ENCODE data around the gene PPP1R12C. TPM values are rescaled to one million over a fixed set of nuclear protein-coding genes. Genes with fewer than 3 reads are reported as not detected.
"Not testable (repeated sequence)": the region's sequence is repeated elsewhere in the genome, so short reads cannot be mapped to it uniquely, and the experiment has no call there.

The PPP1R12C gene
- total RNA-seq, result 16.7 TPM

DNA sequence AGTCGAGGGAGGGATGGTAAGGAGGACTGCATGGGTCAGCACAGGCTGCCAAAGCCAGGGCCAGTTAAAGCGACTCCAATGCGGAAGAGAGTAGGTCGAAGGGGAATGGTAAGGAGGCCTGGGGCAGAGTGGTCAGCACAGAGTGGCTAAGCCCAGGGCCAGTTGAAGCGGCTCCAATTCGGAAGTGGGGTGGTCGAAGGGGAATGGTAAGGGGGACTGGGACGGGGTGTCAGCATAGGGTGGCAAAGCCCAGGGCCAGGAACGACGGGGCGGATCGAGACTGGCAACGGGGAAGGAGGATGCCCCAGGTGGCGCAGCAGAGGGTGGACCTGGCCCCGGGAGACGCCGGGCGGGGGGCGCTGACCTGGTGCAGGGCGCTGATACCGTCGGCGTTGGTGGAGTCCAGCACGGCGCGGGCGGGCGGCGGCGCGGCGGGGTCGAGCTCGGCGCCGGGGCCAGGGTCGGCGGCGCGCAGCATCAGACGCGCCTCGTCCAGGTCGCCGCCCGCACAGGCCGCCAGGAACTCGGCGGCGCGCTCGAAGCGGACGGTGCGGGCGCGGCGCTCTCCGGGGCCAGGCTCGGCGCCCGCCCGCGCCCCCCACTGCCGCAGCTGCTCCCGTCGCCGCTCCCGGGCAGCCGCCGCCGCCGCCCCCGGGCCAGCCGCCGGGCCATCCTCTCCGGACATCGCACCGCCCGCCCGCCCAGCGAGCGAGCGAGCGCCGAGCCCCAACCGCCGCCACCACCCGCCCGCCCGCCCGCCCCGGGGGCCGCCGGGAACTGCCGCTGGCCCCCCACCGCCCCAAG lies at the start of gene PPP1R12C:
Gene PPP1R12C, minus strand, starts transcription at position 779 of the 804 bp plus-strand sequence. Its CDS starts 94 bp downstream, at position 685.
- FAIRE-seq, result no peak
- no peak for DNase-seq (ENCODE audit: low spot score in 2 of 2)

DNA sequence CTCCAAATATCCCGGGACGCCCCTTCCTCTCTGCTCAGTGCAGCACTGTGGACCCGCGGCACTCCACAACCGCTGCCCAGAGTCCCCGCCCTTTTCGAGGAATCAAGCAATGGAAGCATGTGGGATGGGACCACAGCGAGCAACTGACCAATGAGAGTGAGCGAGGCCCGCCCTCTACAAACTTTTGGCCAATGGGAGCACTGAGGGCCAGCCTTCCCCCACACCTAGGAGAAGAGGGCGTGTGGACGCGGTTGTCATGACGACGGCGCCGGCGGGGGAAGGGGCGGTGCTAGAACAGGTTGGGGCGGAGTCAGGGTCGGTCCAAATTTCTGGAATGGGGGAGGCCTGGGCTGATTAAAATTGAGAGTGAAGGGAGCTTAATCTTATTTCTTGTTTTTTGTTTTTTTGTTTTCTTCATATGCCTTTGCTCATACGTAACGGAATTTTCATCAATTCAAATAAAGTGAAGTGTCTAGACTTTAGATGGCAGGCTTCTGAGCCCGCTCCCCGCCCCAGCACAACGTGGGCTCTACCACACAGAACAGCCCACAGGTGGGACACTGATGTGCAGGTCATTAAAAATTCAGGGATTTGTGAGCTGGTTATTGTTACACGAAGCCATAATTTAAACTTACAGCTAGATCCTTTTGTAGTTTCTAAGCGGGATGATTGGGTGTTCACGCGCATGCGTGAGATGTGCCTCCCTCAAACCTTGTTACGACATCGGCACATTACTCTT lies 49.3 kb upstream of the PPP1R12C start, which contains the start of gene DNAAF3:
Gene DNAAF3, minus strand, starts transcription at position 84 of the 739 bp plus-strand sequence. CDS start 200 bp downstream, outside the sequence.
- no peak for FAIRE-seq
- DNase-seq (ENCODE audit: low spot score in 2 of 2), result peak; percentile 95 to 98

DNA sequence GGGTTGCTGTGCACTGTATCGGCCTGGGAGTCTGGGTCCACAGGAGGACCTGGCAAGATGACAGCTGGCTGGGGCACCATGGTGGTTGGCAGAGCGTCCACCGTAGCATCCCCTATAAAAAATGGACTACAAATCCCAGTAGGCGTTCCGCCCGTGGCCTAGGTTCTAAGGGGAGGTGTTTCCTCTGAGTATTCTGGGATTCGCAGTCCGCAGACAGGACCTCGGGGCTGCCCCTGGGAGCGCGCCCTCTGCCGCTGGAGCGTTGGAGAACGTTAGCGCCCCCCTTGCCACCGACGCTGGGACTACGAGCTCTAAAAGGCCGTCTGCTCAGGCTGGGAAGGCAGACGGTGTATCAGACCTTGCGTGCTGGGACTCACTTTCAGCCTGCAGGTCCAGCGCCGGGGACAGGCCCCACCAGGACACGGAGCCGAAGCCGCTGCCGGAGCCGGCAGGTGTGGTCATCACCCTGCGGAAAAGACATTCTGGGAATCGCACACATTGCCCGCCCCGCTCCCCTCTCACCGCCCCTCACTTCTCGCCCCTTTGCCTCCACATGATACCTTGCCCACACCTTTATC lies 48.6 kb upstream of the PPP1R12C start:
- no peak for FAIRE-seq
- DNase-seq (ENCODE audit: low spot score in 2 of 2), result peak; percentile 54 to 74

DNA sequence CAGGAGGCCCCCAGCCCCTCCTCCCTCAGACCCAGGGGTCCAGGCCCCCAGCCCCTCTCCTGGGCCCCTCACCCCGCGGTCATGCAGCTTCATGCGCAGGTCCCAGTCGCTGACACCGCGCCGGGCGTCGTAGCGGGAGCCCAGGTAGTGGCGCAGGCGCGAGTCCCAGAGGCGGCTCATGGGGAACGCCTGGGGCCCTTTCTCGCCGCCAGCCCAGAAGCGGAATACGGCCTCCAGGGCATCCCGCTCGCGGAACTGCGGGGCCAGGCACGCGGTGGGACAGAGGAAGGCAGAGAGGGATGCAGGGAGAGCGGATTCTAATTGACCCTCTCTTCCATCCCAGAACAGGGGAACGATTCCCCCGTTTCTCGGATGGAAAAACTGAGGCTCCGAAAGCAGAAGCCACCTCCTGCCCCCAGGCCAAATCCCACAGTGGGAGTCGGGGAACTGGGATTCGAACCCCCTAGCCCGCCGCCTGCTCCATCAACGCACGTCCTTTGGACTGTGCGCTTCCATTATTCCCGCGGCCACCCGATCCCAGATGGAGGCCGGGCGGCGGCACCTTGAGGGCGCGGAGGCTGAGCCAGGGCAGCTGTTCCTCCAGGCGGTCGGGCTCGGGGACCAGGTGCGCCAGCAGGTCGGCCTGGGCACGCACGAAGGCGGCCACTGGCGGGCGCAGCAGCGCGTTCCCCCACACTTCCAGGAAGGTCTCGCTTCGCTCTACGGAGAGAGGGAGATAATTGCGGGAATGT lies 44.3 kb upstream of the PPP1R12C start:
- no peak for FAIRE-seq

DNA sequence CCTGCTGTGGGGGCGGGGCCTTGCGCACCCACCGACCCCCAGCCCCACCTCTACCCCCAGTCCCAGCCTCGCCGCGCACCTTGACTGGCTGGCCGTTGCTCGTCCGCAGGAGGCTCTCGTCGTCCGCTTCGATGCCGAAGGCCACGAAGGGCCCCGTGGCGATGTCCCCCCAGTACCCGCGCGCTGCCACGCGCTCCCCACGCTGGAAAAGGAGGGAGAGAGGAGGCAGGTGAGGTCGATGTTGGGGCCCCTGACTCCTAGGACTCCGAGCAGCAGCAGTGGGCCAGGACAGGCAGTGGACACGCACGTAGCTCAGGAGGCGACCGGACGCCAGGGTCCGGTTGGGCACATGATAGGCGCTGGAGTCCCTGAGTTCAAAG lies 43.5 kb upstream of the PPP1R12C start:
- DNase-seq (ENCODE audit: low spot score in 2 of 2) (no peak), FAIRE-seq (no peak)

More for the DNA sequence above, 44.3 kb upstream of the PPP1R12C start:
- DNase-seq (ENCODE audit: low spot score in 2 of 2), result no peak

DNA sequence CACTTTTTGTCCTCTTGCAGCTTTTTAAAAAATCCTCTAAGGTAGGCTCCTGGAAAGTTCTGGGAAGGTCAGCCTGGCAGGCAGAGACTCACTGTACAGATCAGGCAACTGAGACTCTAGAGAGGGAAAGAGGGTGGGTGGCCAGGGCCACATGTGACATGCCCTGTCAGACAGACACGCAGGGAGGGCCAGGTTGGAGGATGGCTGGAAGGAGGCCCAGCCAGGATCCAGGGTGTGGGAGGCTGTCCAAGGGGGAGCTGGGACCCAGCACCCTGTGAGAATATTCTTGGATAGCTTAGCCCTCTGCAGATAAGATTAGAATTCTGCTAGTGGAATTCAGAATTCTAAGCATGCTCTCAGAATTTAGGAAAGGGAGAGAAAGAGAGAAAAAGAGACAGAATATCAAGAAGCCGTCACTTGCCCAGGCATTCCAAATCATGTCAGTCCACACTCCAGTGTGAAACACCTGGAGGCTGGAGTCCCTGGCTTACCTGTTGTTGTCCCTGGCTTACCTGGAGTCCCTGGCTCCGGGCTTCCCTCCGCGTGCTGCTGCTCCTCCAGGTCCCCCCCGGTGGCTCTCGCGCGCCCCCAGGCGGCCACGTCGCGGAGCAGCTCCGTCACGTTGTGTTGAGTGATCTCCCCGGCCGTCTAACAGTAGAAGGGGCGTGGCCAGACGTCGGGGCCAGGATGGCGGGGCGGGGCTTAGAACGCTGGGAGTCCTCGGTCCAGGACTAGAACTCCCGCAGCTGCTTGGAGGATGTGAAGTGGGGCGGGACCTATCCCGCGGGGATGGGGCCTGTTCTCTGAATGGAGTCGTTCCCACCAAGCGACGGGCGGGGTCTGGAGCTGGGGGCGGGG lies 42.9 kb upstream of the PPP1R12C start:
- FAIRE-seq, result no peak
- peak; percentile 74 to 92 for DNase-seq (ENCODE audit: low spot score in 2 of 2)

DNA sequence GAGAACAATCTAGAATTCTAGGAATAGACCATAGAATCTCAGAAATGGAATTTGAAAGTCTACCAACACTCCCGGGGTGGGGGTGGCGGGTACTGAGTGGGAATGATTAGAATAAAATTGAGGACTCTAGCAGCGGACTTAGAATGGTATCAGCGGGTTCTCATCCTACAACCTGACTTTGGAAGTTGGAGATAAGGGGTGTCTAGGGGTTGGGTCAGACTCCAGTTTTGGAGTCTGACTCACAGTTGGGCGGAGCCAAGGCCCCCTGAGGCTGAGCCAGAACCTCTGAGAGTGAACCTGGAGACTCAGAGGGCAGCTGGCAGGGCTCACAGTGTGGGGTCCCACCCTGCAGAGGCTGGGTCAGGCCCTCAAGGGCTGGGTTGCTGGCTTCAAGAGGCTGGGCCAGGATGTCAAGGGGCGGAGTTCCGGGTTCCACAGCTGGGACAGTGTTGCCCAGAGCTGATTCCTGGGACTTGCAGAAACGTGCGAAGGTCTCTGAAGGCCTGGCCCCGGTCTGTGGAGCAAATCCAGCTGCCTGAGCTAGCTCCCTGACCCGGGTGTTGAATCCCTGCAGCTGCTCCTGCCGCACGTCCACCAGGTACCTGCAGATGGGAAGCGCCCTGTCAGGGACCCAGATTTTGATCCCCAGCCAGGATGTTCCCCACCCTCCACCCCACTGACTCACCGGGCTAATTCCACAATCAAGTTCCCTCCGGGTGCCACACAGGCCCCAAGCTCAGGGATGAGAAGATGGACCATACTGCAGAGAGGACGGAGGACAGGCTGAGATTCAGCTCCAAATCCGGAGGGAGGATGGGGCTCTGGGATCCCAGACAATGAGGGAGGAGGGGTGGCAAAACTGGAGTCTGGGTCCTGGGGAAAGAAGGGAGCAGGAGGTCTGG lies 41.7 kb upstream of the PPP1R12C start:
- DNase-seq (ENCODE audit: low spot score in 2 of 2) (no peak), FAIRE-seq (no peak)

DNA sequence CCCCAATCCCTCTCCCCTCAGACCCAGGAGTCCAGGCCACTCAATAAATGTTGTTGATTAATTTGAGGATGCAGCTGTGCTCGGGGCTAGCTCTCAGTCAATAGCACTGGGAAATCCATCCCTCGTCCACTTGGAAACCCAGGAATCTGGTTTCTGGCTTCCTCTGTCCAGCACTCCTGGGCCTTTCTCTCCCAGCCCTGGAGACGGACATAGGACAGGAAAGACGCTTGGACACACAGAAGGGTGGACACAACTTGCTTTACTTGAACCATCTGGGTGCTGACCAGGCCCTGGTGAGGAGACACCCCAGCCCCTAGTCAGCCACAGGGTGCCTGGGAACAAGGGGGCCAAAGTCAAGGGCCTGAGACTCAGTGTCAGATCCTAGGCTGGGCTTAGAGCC lies 41.0 kb upstream of the PPP1R12C start:
- DNase-seq (ENCODE audit: low spot score in 2 of 2), result no peak
- FAIRE-seq, result no peak

DNA sequence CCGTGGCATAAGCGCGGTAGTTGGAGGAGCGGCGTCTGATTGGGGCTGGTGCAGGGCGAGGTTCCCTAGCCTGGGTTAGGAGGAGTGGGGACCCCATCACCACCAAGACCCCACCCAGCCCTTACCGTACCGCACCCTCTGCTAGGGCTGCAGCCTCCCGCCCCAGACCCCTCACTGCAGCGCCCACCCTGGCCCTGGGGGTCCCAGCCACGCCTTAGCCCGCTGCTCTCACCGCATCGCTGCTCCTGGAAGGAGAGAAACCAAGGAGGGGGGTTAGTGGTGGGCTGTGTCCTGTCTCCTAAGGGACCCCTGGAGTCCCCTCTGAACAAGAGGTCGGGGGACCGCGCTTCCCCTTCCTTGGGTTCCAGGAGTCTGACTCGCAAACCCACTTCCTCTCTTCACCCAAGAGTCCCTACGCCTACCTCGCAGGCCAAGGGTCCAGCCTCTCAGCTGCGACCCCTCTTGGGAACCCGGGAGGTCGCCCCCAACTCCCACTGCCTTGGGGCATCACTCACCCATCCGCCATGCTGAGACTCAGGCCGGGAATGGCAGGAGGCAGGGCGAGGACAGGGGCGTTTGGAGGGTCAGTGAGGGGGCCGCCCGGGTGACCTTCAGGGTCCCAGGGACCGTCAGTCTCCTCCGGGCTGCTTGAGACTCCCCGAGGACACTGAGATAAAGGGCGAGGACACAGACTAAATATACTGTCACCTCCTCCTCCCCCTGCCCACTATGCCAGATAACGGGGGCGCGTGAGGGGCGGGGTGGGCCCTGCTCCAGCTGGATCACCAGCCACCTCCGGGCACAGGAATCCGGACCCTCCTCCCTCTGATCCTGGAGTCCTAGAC lies 39.8 kb upstream of the PPP1R12C start, which contains the start of gene TNNI3:
Gene TNNI3, minus strand, starts transcription at position 669 of the 845 bp plus-strand sequence. Its CDS starts 143 bp downstream, at position 526.
- FAIRE-seq (no peak), DNase-seq (ENCODE audit: low spot score in 2 of 2) (no peak)

DNA sequence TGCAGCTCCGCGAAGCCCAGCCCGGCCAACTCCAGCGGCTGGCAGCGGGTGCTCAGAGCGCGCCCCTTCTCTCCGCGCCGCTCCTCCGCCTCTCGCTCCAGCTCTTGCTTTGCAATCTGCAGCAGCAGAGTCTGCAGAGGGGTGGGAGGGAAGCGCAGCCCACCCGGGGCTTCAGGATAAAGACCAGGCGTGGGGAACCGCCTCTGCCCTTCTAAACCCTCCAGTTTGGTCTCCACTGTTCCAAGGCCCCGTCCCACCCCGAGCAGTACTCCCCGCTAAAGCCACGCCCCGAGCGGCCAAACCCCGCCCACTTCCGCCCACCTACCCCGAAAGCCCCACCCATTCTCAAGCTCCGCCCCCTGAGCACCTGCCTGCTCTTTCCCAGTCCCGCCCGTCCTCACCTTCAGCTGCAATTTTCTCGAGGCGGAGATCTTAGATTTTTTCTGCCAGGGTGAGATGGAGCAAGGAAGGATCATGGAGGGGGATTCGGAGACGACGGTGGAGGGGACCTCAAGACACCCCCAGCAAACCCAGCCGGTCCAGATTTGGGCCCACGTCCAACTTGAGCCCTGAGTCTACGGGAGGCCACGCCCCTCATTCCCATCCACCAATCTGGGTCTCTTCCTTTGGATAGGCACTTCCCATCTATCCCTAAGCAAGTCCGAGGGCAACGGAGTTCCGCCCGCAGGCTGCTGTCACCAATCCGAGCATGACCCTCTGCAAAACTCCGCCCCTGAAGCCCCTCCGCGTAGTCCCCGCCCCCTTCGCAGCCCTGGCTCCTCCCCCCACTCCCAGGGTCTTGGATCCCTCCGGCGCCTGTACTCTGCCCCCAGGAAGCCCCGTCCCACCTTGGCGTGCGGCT lies 39.0 kb upstream of the PPP1R12C start:
- DNase-seq (ENCODE audit: low spot score in 2 of 2) (peak; percentile 35 to 71), FAIRE-seq (no peak)

DNA sequence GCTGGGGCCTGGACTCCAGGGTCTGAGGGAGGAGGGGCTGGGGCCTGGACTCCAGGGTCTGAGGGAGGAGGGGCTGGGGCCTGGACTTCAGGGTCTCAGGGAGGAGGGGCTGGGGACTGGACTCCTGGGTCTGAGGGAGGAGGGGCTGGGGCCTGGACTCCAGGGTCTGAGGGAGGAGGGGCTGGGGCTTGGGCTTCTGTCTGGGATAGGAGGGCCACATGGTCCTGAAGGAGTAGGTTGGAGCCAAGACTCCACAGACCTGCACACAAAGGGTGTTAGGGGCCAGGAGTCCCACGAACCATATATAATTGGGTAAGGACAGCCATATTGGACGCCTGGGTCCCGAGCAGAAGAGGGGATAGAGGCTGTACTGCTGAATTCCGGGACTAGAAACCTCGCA lies 38.3 kb upstream of the PPP1R12C start:
- not testable (repeated sequence) for FAIRE-seq; DNase-seq (ENCODE audit: low spot score in 2 of 2)

DNA sequence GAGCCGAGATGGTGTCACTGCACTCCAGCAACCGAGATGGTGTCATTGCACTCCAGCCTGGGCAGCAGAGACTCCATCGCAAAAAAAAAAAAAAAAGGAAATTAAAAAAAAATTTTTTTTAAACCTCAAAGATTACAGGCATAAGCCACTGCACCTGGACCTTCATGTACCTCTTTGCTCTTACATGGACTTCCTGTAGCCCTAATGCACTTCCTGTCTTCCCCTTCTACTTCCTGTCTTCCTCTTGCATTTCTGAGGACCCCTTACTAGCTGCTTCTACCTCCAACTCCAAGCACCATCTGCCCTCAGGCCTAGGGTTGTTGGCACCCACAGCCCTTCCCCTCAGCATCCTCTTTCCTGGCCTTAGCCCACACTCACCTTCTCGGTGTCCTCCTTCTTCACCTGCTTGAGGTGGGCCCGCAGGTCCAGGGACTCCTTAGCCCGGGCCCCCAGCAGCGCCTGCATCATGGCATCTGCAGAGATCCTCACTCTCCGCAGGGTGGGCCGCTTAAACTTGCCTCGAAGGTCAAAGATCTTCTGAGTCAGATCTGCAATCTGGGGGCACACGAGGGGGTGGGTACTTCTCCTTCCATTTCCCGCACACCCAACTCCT lies 36.3 kb upstream of the PPP1R12C start:
- DNase-seq (ENCODE audit: low spot score in 2 of 2), result no peak
- FAIRE-seq, result no peak

DNA sequence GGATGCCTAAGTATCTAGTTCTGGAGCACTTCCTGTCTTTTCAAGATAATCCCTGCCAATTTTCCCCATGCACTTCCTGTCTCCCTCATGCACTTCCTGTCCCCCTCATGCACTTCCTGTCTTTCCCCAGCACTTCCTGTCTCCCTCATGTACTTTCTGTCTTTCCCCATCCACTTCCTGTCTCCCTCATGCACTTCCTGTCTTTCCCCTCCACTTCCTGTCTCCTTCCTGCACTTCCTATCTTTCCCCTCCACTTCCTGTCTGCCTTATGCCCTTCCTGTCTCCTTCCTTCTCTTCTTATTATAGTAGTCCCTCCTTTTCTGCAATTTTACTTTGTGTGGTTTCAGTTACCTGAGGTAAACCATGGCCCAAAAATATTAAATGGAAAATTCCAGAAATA lies 34.6 kb upstream of the PPP1R12C start:
- FAIRE-seq, result no peak

DNA sequence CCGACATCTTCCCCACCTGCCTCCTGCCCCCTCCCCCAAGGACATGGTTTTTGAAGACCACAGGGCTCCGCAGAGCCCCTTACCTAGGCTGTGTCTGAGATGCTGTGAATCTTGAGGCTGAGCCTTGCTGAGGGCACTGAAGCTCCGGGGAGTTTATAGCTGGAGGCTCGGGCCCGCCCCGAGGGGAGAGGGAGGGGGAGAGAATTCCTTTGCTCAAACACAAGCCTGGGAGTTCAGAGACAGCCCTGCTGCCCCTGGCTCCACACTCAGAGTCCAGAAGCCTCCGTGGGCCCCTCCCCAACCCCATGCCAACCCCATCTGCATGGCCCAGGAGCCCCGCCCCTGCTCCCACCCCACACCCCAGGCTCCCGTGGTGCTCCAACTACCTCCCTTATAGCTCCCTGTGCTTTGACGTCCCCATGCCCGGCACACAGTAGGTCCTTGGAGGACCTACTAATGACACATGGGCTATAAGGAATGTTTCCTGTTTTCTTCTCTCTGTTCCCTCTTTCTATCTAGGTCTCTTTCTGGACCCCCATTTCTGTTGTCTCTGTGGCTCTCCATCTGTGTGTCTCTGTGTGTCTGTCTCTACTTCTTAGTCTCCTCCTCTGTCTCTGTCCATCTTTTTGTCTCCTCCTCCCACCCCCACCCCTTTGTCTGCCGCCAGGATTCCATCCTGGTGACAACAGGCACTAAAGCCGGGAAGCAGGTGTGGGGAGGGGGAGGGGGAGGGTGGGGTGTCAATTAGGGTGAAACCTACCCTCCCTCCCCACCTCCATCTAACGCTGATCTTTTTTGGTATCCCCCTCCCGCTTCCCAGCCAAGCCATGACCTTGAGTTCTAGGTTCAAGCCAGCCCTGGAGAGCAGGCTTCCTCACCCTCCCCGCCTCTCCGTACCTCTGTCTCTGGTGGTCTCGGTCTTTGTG lies 31.9 kb upstream of the PPP1R12C start, which contains the start of gene TNNT1:
Gene TNNT1, minus strand, starts transcription at position 129 of the 926 bp plus-strand sequence. CDS start 2,049 bp downstream, outside the sequence.
- no peak for FAIRE-seq
- DNase-seq (ENCODE audit: low spot score in 2 of 2), result no peak

More for the DNA sequence above, 34.6 kb upstream of the PPP1R12C start:
- no peak for DNase-seq (ENCODE audit: low spot score in 2 of 2)

Data from frontal cortex (tissue), 4 donors.